RWPE1 (cell line): Measurements from ENCODE around the gene LDAH.

Experiments
- CTCF ChIA-PET: fragments of 350-600 bp; sonication (Branson Sonifier 250); formaldehyde crosslinking; extraction: SDS; loops from one replicate; lab custom pipeline; 2021; lab: Yijun Ruan, JAX
- POLR2A ChIA-PET: fragments of 400-600 bp; formaldehyde crosslinking; extraction: SDS; loops from one replicate; lab custom pipeline; 2020; ENCODE audit warnings: antibody characterized with exemption; ENCODE audit not compliant: low non-redundant PET; lab: Yijun Ruan, JAX
- DNase-seq: peaks from one replicate; pipeline ENCODE4 v3.0.0; 2012; ENCODE audit warnings: low spot score
- H3K27ac ChIP-seq: fragments of 450-650 bp; 2 replicates; pipeline ENCODE4 v1.5.1; 2017
- CTCF ChIP-seq: fragments of 450-650 bp; conservative IDR thresholded peaks from 2 replicates; pipeline ENCODE4 v1.5.1; 2017; ENCODE audit warnings: low read depth, mild to moderate bottlenecking

The LDAH gene

GRCh38 chr2:20650877-20651730 lies 171.8 kb downstream of the LDAH start, which contains the start of gene HS1BP3:
Gene HS1BP3, minus strand, starts transcription at chr2:20651098. Its CDS starts 35 bp downstream, at chr2:20651063.
- peak within 1 kb of the TSS; percentile 71 for H3K27ac ChIP-seq
- peak; percentile 94 for TF ChIP-seq CTCF
- CTCF ChIA-PET, result interaction anchor here (0.6 to 2.9 kb wide), 26 partner anchors 8 to 595 kb away, joined by 3 to 16 read pairs (median 3); no protein-coding TSS in a partner anchor
- DNase-seq, result peak; percentile 85
- POLR2A ChIA-PET, result interaction anchor here (0.8 kb wide), 1 partner anchor 204 kb away, joined by 3 read pairs; no protein-coding TSS in a partner anchor

GRCh38 chr2:20650393-20650876 lies 172.5 kb downstream of the LDAH start:
- CTCF ChIA-PET, result interaction anchor here (0.5 to 2.9 kb wide), 16 partner anchors 8 to 594 kb away, joined by 3 to 16 read pairs (median 3); no protein-coding TSS in a partner anchor
- POLR2A ChIA-PET, result no interaction called here
- no peak for TF ChIP-seq CTCF
- peak; percentile 41 for DNase-seq
- peak overlapping the region; percentile 71 for H3K27ac ChIP-seq

- H3K27ac ChIP-seq, result peak overlapping the region; percentile 71; the same call in 1 of the 2 replicates
- TF ChIP-seq CTCF, result no peak
- POLR2A ChIA-PET, result no interaction called here
- no peak for DNase-seq
- CTCF ChIA-PET, result interaction anchor here (0.5 to 2.9 kb wide), 13 partner anchors 7 to 566 kb away, joined by 3 to 16 read pairs (median 3); no protein-coding TSS in a partner anchor
Observed at GRCh38 chr2:20649976-20650375, 172.9 kb downstream of the LDAH start.

- ChIA-PET CTCF (interaction anchor here (0.6 to 2.9 kb wide), 5 partner anchors 8 to 222 kb away, joined by 3 to 16 read pairs (median 4); no protein-coding TSS in a partner anchor), POLR2A (no interaction called here)
- DNase-seq, result no peak
- TF ChIP-seq CTCF, result no peak
- no peak overlapping the region for H3K27ac ChIP-seq
Observed at GRCh38 chr2:20649576-20649975, 173.3 kb downstream of the LDAH start.

- TF ChIP-seq CTCF, result no peak
- no peak overlapping the region for H3K27ac ChIP-seq
- POLR2A ChIA-PET, result interaction anchor here (1.3 kb wide), 1 partner anchor 202 kb away, joined by 4 read pairs; the partner anchor contains the start of gene RHOB
- CTCF ChIA-PET, result interaction anchor here (0.5 to 2.9 kb wide), 3 partner anchors 12 to 237 kb away, joined by 3 to 16 read pairs (median 3); no protein-coding TSS in a partner anchor
- no peak for DNase-seq
Observed at GRCh38 chr2:20648831-20649230, 174.1 kb downstream of the LDAH start.

- CTCF ChIA-PET, result interaction anchor here (0.7 kb wide), 1 partner anchor 237 kb away, joined by 3 read pairs; no protein-coding TSS in a partner anchor
- POLR2A ChIA-PET, result interaction anchor here (1.3 kb wide), 1 partner anchor 201 kb away, joined by 4 read pairs; the partner anchor contains the start of gene RHOB
- TF ChIP-seq CTCF, result no peak
- DNase-seq, result no peak
- no peak overlapping the region for H3K27ac ChIP-seq
Observed at GRCh38 chr2:20648206-20648605, 174.7 kb downstream of the LDAH start.
